Testis (tissue), 3 donors: ENCODE data around the gene INTS11. TPM values are rescaled to one million over a fixed set of nuclear protein-coding genes. Genes with fewer than 3 reads are reported as not detected.

Experiments
- DNase-seq: peaks from one replicate; pipeline ENCODE4 v3.0.0-alpha.2; 2019
- H3K27ac ChIP-seq, 2 donors: fragments of 200-600 bp; sonication (generic); one replicate each; pipeline ENCODE4 v1.5.1; 2019
- H3K27me3 ChIP-seq: fragments of 200-600 bp; sonication (generic); one replicate; pipeline ENCODE4 v1.5.1; 2019
- H3K36me3 ChIP-seq: fragments of 200-600 bp; sonication (generic); one replicate; pipeline ENCODE4 v1.5.1; 2017; ENCODE audit warnings: low read depth; ENCODE audit errors: missing control alignments
- H3K4me1 ChIP-seq: fragments of 200-600 bp; sonication (generic); one replicate; pipeline ENCODE4 v1.5.1; 2019
- H3K4me3 ChIP-seq, 2 donors: fragments of 200-600 bp; sonication (generic); one replicate each; pipeline ENCODE4 v1.5.1; 2017 to 2019
- H3K9me3 ChIP-seq: fragments of 200-600 bp; sonication (generic); one replicate; pipeline ENCODE4 v1.5.1; 2017
- CTCF ChIP-seq, 3 experiments: fragments of 450-650 bp in 2 of 3; fragments of 200-600 bp in 1 of 3; sonication (generic) in 1 of 3; IDR thresholded peaks; one replicate each; pipeline ENCODE4 v1.5.1; 2016 to 2019; ENCODE audit warnings: antibody characterized with exemption in 3 of 3, mild to moderate bottlenecking in 2 of 3, moderate library complexity in 1 of 3
- POLR2A ChIP-seq: fragments of 450-650 bp; IDR thresholded peaks from one replicate; pipeline ENCODE4 v1.6.1; 2017; ENCODE audit warnings: antibody characterized with exemption, mild to moderate bottlenecking, moderate library complexity
- WGBS, 2 donors: methylation state at CpG; one replicate each; pipeline ENCODE4 v1.1.5; 2018; 5-methylcytosine and 5-hydroxymethylcytosine counted together
- intact Hi-C: fragments of 100-400 bp; cut with DNase I; formaldehyde crosslinking; loops from one replicate; pipeline ENCODE4 v1.15.1; 2023; ENCODE audit warnings: low total_unique reads
- polyA plus RNA-seq: library from polyadenylated mRNA; stranded (reverse); fragments of 350-450 nt; fragmentation: Illumina TruSeq; extraction: RNeasy Lipid Tissue Mini Kit (QIAGEN cat#74804); gene quantifications from one replicate; pipeline ENCODE4 v1.2.3, GENCODE V29; 2014; ENCODE audit warnings: low read depth, low replicate concordance; ENCODE audit not compliant: insufficient read depth
- total RNA-seq, 2 donors: library from RNA; depleted of rRNA; stranded (reverse); fragments of >200 nt; gene quantifications; one replicate each; pipeline ENCODE4 v1.2.3, GENCODE V29; 2016

INTS11 gene
- total and polyA plus RNA-seq, 3 donors from 2014 or later = 213 to 232 (median 220) TPM

GRCh38 chr1:1314237-1314586, 10.2 kb downstream of the INTS11 start:
- TF ChIP-seq POLR2A = no peak
- no peak for TF ChIP-seq CTCF (IDR thresholded peaks at IDR 0.05)
- Histone ChIP-seq H3K4me1 (peaks cover 15% of the 10 kb centered on the region), H3K27ac (no peak overlapping the region), H3K27me3 (no peaks in the 10 kb centered on the region), H3K36me3 (no peaks in the 10 kb centered on the region), H3K4me3 (no peak overlapping the region), H3K9me3 (no peaks in the 10 kb centered on the region)
- WGBS, 2 donors = 85 to 93% methylated on average over 7 to 15 of the region's 15 CpGs
- intact Hi-C loops = no loop called here
- no peak for DNase-seq

- DNase-seq = no peak
- Histone ChIP-seq H3K27me3 (no peaks in the 10 kb centered on the region), H3K4me3 (no peak overlapping the region), H3K4me1 (peaks cover 16% of the 10 kb centered on the region), H3K9me3 (no peaks in the 10 kb centered on the region), H3K27ac (no peak overlapping the region), H3K36me3 (no peaks in the 10 kb centered on the region)
- no peak for TF ChIP-seq CTCF (IDR thresholded peaks at IDR 0.05)
- no peak for TF ChIP-seq POLR2A
- intact Hi-C loops = no loop called here
- 86 to 87% methylated on average over 15 to 37 of the region's 37 CpGs for WGBS, 2 donors
Measured at GRCh38 chr1:1313500-1314236, 10.8 kb downstream of the INTS11 start.

- no peak overlapping the region for H3K4me3 ChIP-seq
- DNase-seq = no peak
- WGBS, 2 donors = 89 to 91% methylated on average over 23 to 49 of the region's 49 CpGs
- TF ChIP-seq POLR2A (no peak), CTCF (IDR thresholded peaks at IDR 0.05) (no peak)
- no peaks in the 10 kb centered on the region for H3K36me3 ChIP-seq
- H3K27ac ChIP-seq = no peak overlapping the region
- H3K4me1 ChIP-seq = peaks cover 7% of the 10 kb centered on the region
- H3K9me3 ChIP-seq = no peaks in the 10 kb centered on the region
- H3K27me3 ChIP-seq = no peaks in the 10 kb centered on the region
- intact Hi-C loops = no loop called here
Measured at GRCh38 chr1:1312450-1313314, 11.8 kb downstream of the INTS11 start.

GRCh38 chr1:1311107-1312104, 13.1 kb downstream of the INTS11 start:
- Histone ChIP-seq H3K27ac (no peak overlapping the region), H3K36me3 (no peaks in the 10 kb centered on the region), H3K27me3 (no peaks in the 10 kb centered on the region), H3K9me3 (no peaks in the 10 kb centered on the region), H3K4me3 (no peak overlapping the region), H3K4me1 (peaks cover 15% of the 10 kb centered on the region)
- intact Hi-C loops = no loop called here
- TF ChIP-seq CTCF (IDR thresholded peaks at IDR 0.05) = no peak
- no peak for TF ChIP-seq POLR2A
- no peak for DNase-seq
- WGBS, 2 donors = 84 to 85% methylated on average over 7 to 20 of the region's 22 CpGs
